GM18505 (cell line): ENCODE results near the gene FOLR2.
"Not testable (repeated sequence)": the region's sequence is repeated elsewhere in the genome, so short reads cannot be mapped to it uniquely, and the experiment has no call there.

Experiments
- ATAC-seq: cut with Tn5 transposase; IDR thresholded peaks from one replicate; pipeline ENCODE4 v1.9.1; 2021; ENCODE audit not compliant: unreplicated experiment
- POLR2A ChIP-seq: IDR thresholded peaks from 4 replicates; pipeline ENCODE4 v1.6.1; 2011; ENCODE audit warnings: borderline replicate concordance; ENCODE audit not compliant: insufficient read depth, insufficient read length; ENCODE audit errors: extremely low read depth

Gene FOLR2

GRCh38 chr11:72191961-72192381 lies 24.6 kb upstream of the FOLR2 start, which contains the start of gene FOLR1:
Gene FOLR1, plus strand, starts transcription at chr11:72192140. Its CDS starts 34 bp downstream, at chr11:72192174.
- no peak for ATAC-seq
- TF ChIP-seq POLR2A: no peak

- no peak for ATAC-seq
- TF ChIP-seq POLR2A: no peak
Observed at GRCh38 chr11:72195518-72196270, 20.9 kb upstream of the FOLR2 start.

DNA sequence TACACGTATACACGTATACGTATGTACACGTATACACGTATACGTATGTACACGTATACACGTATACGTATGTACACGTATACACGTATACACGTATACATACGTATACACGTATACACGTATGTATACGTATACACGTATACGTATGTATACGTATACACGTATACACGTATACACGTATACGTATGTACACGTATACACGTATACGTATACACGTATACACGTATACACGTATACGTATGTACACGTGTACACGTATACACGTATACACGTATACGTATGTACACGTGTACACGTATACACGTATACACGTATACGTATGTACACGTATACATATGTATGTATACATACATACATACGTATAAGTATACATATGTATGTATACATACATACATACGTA lies 15.1 kb upstream of the FOLR2 start:
- not testable (repeated sequence) for ATAC-seq

- no peak for ATAC-seq
Observed at GRCh38 chr11:72202571-72202970, 14.0 kb upstream of the FOLR2 start.

GRCh38 chr11:72203163-72203562 lies 13.4 kb upstream of the FOLR2 start:
- TF ChIP-seq POLR2A: no peak
- no peak for ATAC-seq

More at GRCh38 chr11:72202571-72202970, 14.0 kb upstream of the FOLR2 start:
- TF ChIP-seq POLR2A: no peak

GRCh38 chr11:72204886-72205285 lies 11.7 kb upstream of the FOLR2 start:
- no peak for TF ChIP-seq POLR2A
- no peak for ATAC-seq

GRCh38 chr11:72206794-72207193 lies 9.8 kb upstream of the FOLR2 start:
- not testable (repeated sequence) for ATAC-seq

DNA sequence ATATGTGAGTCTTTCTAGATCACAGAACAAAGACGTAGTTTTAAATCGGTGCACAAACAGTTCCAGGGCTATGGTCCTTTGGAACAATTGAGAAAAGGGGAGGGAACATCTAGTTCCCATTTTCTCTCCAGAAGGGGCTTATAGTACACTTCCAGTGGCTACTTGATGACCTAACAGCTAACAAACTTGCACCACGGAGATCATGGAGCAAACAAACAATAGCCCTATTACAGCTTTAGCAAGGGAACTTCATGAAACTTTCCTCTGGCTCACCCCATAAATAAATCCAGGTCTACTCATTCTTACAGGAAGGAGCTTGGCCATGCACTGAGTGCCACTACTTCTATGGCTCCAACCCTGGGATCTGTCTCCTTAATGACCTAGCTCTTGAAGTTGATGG lies 8.3 kb upstream of the FOLR2 start:
- no peak for ATAC-seq
- no peak for TF ChIP-seq POLR2A

- TF ChIP-seq POLR2A: no peak
- ATAC-seq: no peak
Observed at GRCh38 chr11:72209101-72209500, 7.5 kb upstream of the FOLR2 start.

GRCh38 chr11:72217841-72218240 lies 1.2 kb downstream of the FOLR2 start:
- ATAC-seq: no peak
- no peak for TF ChIP-seq POLR2A

- ATAC-seq: no peak
- TF ChIP-seq POLR2A: no peak
Observed at GRCh38 chr11:72218251-72218745, 1.7 kb downstream of the FOLR2 start.

- no peak for TF ChIP-seq POLR2A
- no peak for ATAC-seq
Observed at GRCh38 chr11:72220696-72221363, 4.2 kb downstream of the FOLR2 start.

- TF ChIP-seq POLR2A: no peak
- ATAC-seq: no peak
Observed at GRCh38 chr11:72221386-72222075, 4.9 kb downstream of the FOLR2 start.

DNA sequence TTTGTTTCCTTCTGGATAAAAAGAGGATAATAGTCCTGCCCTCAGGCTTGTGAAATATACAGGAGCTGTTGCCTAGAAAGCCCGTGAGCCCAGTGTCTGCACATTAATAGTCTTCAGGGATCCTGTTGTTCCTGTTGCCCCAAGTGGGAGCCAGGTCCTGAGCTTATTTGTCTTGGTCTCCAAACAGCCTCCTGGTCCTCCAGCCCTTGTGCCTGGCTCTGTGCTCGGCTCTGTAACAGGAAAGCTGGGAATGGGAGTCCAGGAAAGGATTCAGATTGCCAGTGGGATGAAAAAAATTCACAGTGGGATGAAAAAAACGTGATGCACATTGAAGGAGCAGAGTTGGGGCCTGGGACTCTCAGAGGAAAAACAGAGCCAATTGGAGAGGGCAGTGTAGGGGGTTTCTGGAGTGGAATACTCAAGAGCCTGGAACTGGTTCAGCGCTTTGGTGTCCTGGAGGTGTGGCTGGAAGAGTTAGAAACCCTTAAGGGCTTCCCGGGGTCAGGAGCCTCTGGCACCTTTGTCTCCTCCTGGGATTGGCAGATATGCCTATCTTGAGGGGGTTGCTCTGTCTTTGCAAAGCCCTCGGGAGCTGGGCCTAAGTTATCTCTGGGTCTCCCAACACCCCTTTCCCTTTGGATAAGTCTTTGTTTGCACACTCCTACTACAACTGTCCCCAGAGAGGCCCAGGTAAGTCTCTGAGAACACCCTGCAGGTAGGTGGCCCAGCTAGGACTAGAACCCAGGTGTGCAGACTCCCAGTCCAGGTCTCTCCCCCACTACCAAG lies 5.7 kb downstream of the FOLR2 start:
- no peak for TF ChIP-seq POLR2A
- no peak for ATAC-seq
